CD4-positive, alpha-beta T cell treated with Interleukin-4 for 4 hours (primary cell): ENCODE measurements around the gene FAH.

Source experiments
- DNase-seq: peaks from one replicate; pipeline ENCODE4 v3.0.0-alpha.2; 2020

Gene FAH

GRCh38 chr15:80174017-80174746, 21.4 kb downstream of the FAH start:
- DNase-seq, result no peak

GRCh38 chr15:80175436-80175835, 22.6 kb downstream of the FAH start:
- DNase-seq, result no peak

- DNase-seq, result no peak
Observed at GRCh38 chr15:80176443-80176842, 23.6 kb downstream of the FAH start.

- no peak for DNase-seq
Observed at GRCh38 chr15:80177156-80177555, 24.4 kb downstream of the FAH start.

GRCh38 chr15:80179025-80179759, 26.4 kb downstream of the FAH start:
- DNase-seq, result no peak

- DNase-seq, result no peak
Observed at GRCh38 chr15:80179935-80180334, 27.1 kb downstream of the FAH start.

- no peak for DNase-seq
Observed at GRCh38 chr15:80180468-80180867, 27.7 kb downstream of the FAH start.

GRCh38 chr15:80180986-80181385, 28.2 kb downstream of the FAH start:
- no peak for DNase-seq

GRCh38 chr15:80182611-80183261, 29.9 kb downstream of the FAH start:
- DNase-seq, result no peak

- DNase-seq, result no peak
Observed at GRCh38 chr15:80183306-80183705, 30.5 kb downstream of the FAH start.

- DNase-seq, result no peak
Observed at GRCh38 chr15:80183886-80184285, 31.1 kb downstream of the FAH start.

GRCh38 chr15:80184554-80184953, 31.8 kb downstream of the FAH start:
- no peak for DNase-seq

- DNase-seq, result no peak
Observed at GRCh38 chr15:80185152-80185551, 32.4 kb downstream of the FAH start.

- no peak for DNase-seq
Observed at GRCh38 chr15:80186066-80186465, 33.3 kb downstream of the FAH start.

- no peak for DNase-seq
Observed at GRCh38 chr15:80186597-80186996, 33.8 kb downstream of the FAH start.

GRCh38 chr15:80188251-80188650, 35.5 kb downstream of the FAH start:
- no peak for DNase-seq

GRCh38 chr15:80191198-80191597, 38.4 kb downstream of the FAH start:
- no peak for DNase-seq

GRCh38 chr15:80191897-80192595, 39.2 kb downstream of the FAH start:
- no peak for DNase-seq

GRCh38 chr15:80194186-80194585, 41.4 kb downstream of the FAH start:
- DNase-seq, result no peak

GRCh38 chr15:80194914-80195313, 42.1 kb downstream of the FAH start:
- DNase-seq, result no peak

GRCh38 chr15:80199366-80199765, 46.6 kb downstream of the FAH start:
- no peak for DNase-seq

- DNase-seq, result no peak
Observed at GRCh38 chr15:80199869-80200268, 47.1 kb downstream of the FAH start.

- no peak for DNase-seq
Observed at GRCh38 chr15:80201256-80202015, 48.6 kb downstream of the FAH start.
